Suppressor macrophage (primary cell): ENCODE results near the gene VIP.
"Not testable (repeated sequence)": the region's sequence is repeated elsewhere in the genome, so short reads cannot be mapped to it uniquely, and the experiment has no call there.

ENCODE experiments used
- DNase-seq, 4 experiments: peaks; one replicate each; pipeline ENCODE4 v3.0.0-alpha.2; 2020 to 2022
- total RNA-seq, 17 experiments: gene quantifications; one replicate each; lab custom pipeline; 2026; ENCODE audit warnings: mixed read lengths in 6 of 17, inconsistent platforms in 3 of 17; lab: John Stamatoyannopoulos, UW

The VIP gene
- 0 to 0.88 (median 0) reads per million in 17 experiments for total RNA-seq

DNA sequence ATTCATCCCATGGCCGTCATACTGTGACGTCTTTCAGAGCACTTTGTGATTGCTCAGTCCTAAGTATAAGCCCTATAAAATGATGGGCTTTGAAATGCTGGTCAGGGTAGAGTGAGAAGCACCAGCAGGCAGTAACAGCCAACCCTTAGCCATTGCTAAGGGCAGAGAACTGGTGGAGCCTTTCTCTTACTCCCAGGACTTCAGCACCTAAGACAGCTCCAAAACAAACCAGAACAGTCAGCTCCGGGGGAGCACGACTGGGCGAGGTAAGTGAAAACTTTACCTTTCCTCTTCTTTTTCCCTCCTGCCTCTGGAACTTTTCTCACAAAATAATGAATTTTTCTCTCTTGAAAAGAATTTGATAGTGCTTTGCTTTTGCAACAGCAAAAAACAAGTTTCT, at the start of gene VIP:
Gene VIP, plus strand, starts transcription at position 104 of the 400 bp plus-strand sequence. CDS start 1,381 bp downstream, outside the sequence.
- peak in 2 of 4 experiments; percentile 9 to 13 for DNase-seq

DNA sequence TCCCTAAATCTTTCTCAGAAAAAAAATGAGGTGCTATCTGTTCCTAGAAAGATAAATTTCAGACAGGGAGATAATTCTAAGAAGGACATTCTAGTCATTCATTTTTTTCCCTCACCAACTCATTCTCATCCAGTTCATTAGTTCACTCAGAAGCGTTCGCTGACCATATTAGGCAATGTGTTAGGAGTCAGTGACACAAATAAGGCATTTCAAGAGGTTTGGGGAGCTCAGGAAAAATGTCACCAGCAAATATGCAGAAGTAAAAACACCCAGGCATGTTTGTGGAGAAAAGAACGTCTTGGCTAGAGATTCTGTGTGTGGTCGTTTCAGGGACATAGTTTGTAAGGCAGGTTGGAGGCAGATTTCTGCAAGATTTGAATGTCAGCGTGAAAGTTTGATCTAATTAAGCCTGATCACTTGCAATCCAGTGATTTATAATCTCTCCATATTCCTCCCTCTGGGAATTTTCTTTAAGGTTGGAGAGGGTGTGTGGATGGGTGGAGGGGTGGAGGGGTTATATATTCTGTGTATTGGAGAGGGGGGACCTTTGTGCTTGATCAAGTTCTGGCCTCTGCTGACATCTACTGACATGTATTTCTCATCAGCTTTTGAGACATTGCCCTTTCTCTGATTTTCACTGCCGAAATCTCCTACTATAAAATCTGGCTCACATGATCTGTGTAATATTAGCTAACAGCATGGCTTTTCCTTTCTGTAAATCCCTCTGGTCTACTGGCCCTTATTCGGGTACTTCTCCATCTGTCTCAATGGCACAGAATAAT, 49.3 kb upstream of the VIP start:
- DNase-seq: peak in 2 of 4 experiments; percentile 6 to 27

DNA sequence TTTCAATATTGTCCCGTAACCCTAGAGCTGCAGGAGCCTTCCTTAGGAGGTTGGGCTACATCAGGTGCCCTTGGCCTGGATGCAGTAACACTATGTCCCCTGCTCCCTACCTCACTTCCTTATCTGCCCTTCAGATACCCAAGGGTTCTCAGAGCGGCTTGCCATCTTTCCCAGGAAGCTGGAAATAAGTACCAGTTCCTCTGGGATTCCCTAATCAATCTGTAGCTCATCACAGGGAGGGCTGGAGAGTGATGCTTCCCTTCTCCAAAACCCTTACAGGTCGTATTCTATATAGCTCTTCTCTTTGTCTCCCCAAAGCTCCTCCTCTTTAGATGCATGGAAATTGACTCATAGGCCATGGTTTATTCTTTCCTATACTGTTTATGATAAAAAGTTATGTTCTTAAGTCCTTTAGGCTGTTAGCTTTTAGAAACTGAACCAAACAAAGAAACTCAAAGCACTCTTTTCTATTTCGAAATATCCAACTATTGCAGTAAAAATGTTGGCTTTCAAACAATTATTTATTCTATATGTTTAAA, 48.7 kb upstream of the VIP start:
- DNase-seq: no peak

DNA sequence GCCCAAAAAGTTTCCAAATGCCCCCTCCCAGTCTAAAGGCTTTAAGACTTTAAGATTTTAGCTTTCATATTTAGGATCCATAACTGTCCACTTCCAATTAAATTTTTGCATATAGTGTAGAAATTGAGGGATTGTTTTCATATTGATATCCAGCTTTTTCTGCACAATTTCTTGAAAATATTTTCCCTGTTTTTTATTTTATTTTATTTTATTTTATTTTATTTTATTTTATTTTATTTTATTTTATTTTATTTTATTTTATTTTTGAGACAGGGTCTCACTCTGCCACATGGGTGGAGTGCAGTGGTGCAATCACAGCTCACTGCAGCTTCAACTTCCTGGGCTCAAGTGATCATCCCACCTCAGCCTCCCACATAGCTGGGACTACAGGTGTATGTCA, 46.8 kb upstream of the VIP start:
- not testable (repeated sequence) for DNase-seq

DNA sequence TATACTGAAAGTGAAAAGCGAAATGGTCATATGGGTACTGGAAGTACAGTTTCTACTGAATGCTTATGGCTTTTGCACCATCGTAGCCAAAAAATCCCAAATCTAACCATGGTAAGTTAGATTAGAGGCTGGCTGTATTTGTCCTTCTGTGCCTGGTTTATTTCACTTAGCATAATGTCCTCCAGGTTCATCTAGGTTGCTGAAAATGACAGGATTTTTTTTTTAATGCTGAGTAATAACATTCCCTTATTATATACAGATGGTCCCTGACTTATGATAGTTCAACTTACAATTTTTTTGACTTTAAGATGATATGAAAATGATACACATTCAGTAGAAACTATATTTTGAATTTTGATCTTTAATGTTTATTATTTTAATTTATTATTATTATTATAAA, 45.3 kb upstream of the VIP start:
- DNase-seq: no peak

DNA sequence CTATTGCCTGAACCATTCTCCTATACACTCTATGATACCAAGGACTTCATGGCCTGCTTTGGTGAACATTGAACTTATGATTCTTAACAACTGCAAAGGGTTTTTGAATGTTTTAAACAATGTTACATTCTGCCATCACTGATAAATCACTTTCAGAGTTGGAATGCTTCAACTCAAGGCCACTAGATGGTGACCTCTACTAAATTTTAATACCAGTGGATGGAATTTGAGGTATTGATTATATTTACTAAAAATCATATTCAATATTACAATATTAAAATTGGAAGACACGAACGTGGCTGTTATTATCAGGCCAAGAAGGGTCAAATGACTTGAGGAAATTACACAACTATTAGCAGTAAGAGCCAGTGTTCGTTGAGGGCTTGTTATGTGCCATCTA, 34.3 kb upstream of the VIP start:
- DNase-seq: no peak

DNA sequence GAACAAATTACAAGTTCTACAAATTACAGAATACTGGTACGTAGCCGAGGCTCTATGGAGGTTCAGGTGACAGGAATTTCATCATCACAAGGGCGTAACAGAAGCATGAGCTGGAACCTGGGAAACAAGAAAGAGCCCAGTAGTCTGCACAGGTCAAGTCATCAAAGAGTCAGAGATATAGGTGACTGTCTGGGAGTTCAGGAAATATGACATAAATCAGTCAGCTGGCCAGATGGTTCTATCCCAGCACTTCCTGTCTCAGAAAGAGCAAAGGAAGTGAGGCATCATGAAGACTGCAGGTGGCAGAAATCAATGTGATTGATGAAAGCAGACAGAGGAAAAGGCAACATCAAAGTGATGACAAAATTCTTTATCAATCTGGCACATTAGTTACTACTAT, 29.6 kb upstream of the VIP start:
- no peak for DNase-seq

DNA sequence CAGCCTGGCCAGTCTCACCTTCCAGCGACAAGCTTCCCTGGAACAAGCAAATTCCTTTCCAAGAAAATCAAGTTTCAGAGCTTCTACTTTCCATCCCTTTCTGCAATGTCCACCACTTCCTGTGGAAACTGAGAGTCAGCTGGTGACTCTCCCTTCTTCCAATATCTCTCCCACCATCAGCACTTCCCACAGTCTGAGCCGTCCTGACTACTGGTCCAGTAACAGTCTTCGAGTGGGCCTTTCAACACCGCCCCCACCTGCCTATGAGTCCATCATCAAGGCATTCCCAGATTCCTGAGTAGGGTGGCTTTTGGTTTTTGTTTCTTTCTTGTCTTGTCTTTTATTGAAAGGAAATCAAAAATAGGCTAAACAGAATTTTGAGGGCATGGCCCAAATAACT, 28.6 kb upstream of the VIP start:
- DNase-seq: no peak

DNA sequence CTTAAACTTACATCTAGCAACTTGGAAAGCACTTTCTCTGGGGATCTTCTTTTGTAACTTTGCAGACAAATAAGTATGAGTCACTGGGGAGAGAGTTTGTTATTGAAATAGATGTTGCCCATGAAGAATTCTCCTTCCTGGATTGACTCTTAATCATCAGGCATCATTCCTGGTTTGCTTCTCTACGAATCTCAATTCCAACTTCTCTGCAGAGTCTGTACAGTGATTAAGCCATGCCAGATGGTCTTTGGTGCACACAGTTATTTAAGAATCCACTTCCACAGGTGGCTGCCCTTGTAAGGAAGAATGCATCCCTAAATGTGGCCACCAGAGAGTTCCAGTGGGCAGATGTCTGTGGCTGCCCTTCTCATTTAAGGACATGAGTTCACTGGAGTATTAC, 27.2 kb upstream of the VIP start:
- no peak for DNase-seq

DNA sequence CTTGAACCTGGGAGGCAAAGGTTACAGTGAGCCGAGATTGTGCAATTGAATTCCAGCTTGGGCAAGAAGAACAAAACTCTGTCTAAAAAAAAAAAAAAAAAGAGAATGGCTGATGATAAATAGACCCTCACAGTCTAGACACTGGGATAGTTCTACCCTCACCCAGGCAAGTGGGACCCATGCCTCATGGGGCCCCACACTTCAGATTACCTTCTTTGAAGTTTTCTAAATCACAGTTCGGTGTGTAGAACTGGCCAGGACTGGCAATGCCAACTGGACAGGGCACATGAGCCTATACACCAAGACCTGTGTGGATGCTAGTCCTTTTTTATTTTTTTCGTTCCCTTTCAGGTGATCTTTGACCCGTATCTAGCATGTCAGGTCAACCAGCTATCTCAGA, 24.3 kb upstream of the VIP start:
- no peak for DNase-seq

DNA sequence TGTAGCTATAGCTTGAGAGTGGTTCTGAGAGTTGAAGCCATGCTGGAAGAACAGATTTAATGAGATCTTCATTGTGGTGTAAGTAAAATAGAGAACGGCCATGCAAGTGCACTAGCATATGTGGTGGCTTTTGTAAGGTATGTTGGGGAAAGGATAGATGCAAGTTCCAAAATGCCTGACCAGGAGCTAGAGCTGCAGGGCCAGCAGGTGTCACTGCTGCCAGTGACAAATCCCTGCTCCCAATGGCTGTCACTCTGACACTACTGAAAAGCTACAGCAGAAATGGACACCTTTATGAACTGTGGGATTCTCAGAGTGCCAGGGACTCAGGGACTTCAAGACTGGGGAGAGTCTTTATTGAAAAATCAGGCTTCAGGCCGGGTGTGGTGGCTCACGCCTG, 23.1 kb upstream of the VIP start:
- DNase-seq: no peak

DNA sequence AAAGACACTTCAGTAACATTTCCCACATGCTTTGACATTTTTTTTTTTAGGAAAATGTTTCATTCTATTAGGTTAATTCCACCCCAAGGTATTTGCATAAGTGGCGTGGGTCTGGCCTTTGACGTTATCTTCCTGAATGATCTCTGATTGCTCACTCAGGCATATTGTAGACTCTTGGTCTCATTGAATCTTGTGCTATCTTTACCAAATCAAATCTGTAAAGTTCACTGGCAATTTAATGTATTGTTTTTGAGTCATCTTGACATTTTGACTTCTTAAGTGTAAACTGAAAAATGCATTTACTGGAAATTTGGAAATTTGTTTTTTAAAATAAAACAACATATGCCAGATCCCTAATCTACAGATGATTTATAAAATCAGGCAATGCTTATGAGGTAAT, 16.0 kb upstream of the VIP start:
- no peak for DNase-seq

DNA sequence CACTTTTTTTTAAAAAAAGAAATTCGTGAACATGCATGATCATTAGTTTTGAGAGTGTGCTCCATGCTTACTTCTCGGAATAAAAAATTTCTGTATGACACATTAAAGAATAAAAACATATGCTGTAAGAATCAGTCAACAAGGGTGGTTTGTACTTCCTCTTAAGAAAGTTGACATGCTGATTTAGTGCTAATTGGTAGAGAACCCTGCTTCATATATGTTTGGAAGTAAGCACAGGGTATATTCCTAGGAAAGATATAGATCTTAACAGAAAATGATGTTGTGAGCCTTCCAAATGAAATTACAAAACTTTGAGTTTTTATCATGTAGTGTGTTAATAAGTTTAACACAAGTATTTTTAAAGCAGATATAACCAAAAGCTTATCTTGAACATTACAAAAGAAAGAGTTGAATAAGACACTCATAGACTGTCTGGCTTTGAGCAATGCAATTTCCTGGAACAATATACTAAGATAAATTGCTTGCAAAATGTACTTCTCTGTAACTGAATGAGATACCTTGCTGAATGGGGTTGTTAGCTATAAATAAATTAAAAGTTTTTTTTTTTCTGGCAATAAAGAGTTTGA, 13.8 kb upstream of the VIP start:
- DNase-seq: no peak

DNA sequence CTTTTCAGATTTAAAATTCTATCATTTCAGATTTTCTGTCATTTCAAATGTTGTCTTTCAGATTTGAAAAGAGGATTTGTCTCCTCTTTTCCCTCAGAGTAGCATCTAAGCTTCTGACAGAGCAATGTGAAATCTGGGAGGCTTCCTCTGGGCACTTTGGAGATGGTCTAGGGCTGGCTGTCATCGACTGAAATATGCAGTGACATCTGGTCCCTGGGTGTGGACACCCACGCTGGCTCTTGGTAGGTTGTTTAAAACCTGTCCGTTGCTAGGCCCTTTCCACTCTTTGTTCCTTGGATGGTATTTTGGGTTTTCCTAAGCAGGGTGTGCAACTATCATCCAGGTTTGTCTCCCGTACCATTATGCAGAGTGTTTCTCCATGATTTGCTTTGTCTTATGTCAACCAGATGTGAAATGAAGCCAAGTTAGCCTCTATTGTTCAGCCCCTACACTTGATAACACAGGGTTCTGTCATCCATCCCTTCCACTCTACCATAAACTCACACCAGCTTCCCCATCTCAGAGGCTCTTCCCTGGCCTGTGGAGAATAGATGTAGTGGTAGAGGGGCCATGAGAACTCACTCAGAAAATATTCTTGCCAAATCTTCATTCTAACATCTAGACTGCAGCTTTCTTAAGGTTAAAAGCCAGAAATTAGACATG, 5.0 kb upstream of the VIP start:
- DNase-seq: no peak

DNA sequence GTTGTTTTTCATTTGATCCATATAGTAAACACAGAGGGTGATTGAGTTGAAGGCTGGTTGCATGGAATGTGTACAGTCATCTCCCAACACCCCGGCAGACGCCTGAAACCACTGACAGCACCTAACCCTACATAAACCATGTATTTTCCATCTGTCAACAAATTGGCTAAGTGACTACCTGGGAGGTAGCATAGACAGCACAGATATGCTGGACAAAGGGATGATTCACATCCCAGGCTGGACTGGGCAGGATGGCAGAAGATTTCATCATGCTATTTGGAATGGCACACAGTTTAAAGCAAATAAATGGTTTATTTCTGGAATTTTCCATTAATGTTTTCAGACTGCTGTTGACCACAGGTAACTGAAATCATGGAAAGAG, 4.4 kb upstream of the VIP start:
- no peak for DNase-seq

DNA sequence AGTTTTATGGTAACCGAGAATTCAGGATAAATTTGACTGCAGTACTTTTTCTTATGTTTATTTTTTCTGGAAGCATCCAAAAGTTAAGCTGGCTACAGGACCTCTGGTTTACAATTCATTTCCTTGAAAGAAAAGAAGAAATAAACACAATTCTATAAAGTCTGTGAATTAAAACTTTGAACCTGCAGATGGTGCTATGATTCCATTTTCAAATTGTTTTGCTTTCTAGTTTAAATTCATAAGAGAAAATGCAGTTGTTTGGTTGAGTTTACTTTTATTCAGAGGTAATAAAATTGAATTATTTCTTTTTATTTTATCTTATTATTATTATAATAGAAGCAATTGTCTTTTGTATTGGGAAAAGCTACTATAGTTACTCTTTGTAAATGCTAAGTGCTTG, 1.8 kb upstream of the VIP start:
- DNase-seq: peak in 1 of 4 experiments; percentile 1

DNA sequence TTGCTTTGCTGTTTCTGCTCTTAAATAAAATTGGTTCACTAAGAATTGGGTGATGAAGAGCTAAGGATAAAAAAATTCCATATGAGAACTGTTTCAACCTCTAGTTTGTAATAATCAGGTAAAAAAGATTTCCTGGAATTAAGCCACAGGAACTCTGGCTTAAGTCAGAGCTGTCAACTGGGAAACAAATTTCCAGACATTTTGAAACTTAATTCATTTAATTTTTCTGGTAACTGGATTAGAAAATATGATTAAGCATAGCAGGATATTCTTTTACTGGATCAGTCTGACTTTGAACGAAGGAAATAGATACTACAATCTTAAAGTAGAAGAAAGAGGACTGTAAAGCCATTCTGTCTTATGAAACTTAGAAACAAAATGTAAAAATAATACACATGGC, 1.3 kb upstream of the VIP start:
- DNase-seq: no peak

DNA sequence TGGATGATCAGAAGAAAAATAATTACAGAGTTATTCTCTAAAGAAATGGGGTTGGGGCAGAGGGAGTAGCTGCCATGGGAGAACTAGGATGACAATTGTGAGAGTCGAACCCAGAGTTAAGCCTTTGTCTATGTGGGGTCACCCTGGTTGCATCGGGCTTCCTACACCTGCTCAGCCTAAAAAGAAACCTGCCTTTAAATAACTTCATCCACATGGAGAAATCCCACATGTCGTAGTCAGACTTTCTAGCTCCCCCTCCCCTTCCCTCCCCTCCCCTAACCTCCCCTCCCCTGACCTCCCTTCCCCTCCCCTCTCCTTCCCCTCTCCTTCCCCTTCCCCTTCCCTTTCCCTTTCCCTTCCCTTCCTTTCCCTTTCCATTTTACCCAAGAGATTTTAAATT, 14.7 kb downstream of the VIP start:
- no peak for DNase-seq

DNA sequence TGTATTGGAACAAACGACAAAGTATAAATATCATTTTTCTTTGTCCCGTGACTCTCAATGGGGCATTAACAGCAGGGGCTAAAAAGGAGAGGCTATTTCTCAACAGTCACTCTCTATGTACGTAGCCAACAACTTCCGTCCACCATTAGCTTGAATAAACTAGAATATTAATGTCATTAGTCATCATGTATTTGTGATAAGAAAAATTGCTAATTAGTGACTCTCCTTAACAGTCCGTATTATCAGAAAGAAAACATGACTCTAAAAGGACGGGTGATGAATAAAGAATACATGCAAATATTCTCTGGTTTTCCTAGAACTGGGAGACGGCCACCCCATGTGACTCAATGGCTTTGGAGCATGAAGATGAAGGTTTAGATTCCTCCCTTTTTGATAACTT, 18.6 kb downstream of the VIP start:
- DNase-seq: no peak

DNA sequence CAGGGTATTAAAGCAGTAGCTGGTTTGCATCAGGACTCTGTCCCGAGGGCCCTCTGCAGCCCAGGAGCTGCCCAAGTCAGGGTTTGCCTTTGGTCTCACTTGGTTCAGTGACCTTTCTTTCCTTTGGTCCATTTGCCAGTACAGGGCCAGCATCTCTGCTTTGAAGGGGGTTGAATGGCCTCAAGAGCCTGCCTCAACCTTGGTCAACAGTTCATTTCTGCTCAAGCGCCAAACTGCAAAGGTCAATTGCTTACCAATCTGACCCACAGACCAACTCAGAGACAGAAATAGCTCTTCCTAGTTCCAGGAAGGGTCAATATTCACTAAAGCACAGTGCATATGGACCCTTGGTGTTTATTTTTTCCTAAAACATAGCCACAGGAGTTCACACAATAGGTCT, 19.4 kb downstream of the VIP start:
- no peak for DNase-seq

DNA sequence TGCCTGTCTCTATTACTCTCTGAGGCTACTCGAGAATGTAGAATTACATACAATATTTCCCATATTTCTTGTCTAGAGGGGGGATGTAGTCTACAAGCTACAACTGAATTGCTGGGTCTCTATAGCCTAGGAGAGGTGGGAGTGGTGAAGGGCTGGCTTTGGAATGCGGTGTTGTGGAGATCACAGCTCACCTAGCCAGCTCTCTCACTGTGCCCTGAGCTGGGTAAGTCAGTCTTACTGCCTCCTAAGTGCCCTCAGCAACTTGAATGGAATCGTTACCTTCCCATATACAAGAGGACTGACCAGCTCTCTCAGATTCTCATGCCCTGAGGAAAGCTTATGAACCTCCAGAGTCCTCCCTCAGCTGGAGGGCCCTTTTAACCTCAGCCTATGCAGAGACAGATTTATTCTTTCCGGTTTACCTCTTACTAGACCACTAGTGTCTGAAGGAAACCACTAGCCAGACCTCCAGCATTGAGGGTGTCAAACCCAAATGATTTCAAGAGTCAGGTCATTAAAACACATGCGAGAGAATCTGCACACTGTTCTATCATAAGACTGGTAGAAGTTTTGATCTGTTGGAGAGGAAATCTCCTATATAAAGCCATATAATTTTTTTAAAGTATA, 20.6 kb downstream of the VIP start:
- no peak for DNase-seq

DNA sequence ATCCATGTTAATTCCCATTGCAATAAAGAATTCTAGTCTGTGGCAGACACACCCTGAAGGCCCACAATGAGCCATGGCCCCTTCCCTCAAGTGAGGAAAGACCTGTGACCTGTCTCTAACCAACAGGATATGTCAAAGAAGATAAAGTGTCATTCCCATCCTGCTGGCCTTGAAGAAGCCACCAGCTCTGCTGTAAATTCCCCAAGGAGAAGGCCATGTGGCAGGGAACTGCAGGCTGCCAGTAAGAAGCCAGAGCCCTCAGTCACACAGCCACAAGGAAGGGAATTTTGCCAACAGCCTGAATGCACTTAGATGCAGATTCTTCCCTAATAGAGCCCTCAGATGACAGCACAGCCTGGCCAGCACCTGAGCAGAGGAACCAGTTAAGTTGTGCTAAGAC, 24.8 kb downstream of the VIP start:
- no peak for DNase-seq

DNA sequence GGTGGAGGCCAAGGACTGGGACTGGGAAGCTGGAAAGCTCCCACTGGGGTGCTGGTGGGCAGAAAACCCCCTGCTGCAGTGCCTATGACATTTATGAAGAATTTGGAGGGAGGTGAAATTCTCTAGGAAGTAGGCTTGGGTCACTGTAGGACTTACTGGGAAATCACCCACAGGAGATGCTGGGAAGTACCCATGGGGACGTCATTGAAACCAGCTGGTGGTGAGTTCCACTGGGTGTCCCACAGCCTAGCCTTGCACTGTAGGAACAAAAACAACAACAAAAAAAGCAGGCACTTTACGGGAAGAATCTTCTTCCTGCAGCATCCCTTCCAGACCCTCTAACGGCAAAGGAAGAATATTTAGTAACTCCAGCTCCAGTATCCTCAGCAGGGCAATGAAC, 26.2 kb downstream of the VIP start:
- no peak for DNase-seq
